Breast epithelium (tissue), 3 donors: ENCODE measurements around the gene HDDC2.

ENCODE experiments used
- POLR2AphosphoS5 ChIP-seq, 3 donors: sonication (generic); formaldehyde crosslinking; IDR thresholded peaks; one replicate each; pipeline ENCODE4 v1.6.1; 2017; ENCODE audit warnings: antibody characterized with exemption in 3 of 3
- TF ChIP-seq, protein P1 (sequence below), 3 donors: fragments of 450-650 bp; IDR thresholded peaks; one replicate each; pipeline ENCODE4 v1.5.1; 2016 to 2017; ENCODE audit warnings: antibody characterized with exemption in 3 of 3, mild to moderate bottlenecking in 3 of 3, moderate library complexity in 3 of 3

DNA sequence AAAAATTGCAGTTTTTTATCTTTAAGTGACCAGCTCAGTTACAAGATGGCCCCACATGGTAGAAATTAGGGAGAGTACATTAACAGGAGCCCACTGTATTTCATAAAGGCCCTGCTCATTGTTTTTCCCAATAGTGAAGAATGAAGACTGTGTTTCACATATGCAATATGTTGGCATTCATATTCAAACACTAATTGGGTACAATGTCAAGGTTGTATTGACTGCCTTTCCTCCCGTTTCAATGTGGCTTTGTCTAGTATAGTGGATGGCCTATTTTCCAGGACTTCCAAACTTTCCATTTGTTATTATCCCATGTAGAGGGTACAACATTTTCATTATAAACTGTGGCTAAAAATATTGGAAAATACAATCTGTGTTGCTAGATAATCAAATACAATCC is 51.3 kb downstream of the HDDC2 start:
- TF ChIP-seq, protein P1, sequence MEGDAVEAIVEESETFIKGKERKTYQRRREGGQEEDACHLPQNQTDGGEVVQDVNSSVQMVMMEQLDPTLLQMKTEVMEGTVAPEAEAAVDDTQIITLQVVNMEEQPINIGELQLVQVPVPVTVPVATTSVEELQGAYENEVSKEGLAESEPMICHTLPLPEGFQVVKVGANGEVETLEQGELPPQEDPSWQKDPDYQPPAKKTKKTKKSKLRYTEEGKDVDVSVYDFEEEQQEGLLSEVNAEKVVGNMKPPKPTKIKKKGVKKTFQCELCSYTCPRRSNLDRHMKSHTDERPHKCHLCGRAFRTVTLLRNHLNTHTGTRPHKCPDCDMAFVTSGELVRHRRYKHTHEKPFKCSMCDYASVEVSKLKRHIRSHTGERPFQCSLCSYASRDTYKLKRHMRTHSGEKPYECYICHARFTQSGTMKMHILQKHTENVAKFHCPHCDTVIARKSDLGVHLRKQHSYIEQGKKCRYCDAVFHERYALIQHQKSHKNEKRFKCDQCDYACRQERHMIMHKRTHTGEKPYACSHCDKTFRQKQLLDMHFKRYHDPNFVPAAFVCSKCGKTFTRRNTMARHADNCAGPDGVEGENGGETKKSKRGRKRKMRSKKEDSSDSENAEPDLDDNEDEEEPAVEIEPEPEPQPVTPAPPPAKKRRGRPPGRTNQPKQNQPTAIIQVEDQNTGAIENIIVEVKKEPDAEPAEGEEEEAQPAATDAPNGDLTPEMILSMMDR (IDR thresholded peaks at IDR 0.05) = no peak
- no peak for TF ChIP-seq POLR2AphosphoS5 (IDR thresholded peaks at IDR 0.05)
